IMR-90 (cell line): ENCODE data around the gene RIMBP3C. TPM values are rescaled to one million over a fixed set of nuclear protein-coding genes. Genes with fewer than 3 reads are reported as not detected.
"Not testable (repeated sequence)": the region's sequence is repeated elsewhere in the genome, so short reads cannot be mapped to it uniquely, and the experiment has no call there.

Source experiments
- ATAC-seq: fragments of 200-7000 bp; cut with Tn5 transposase; 2 replicates; pipeline ENCODE4 v1.9.1; 2020; ENCODE audit warnings: low read depth, mild to moderate bottlenecking, moderate library complexity
- BruUV-seq: library from RNA; stranded (reverse); fragments of 400-500 nt; replicated peaks from 2 replicates; lab custom pipeline; 2021; lab: Mats Ljungman, UMichigan
- CTCF ChIA-PET: fragments of 300-600 bp; formaldehyde crosslinking; extraction: SDS; loops from one replicate; lab custom pipeline; 2021; ENCODE audit warnings: antibody characterized with exemption; lab: Yijun Ruan, JAX
- POLR2A ChIA-PET: fragments of 300-600 bp; sonication (Branson Sonifier 250); formaldehyde crosslinking; loops from one replicate; lab custom pipeline; 2022; ENCODE audit warnings: antibody characterized with exemption; ENCODE audit not compliant: unreplicated experiment; lab: Charles Lee
- DNase-seq: peaks from one replicate; pipeline ENCODE4 v3.0.0; 2013
- H2AFZ ChIP-seq: replicated peaks from 2 replicates; pipeline ENCODE3; 2013; ENCODE audit warnings: low read length, mild to moderate bottlenecking; ENCODE audit not compliant: poor library complexity
- H2AK5ac ChIP-seq: 2 replicates; pipeline ENCODE4 v1.6.1; 2013; ENCODE audit warnings: low read depth, low read length, inconsistent platforms
- H2AK9ac ChIP-seq: replicated peaks from 2 replicates; pipeline ENCODE3; 2013; ENCODE audit warnings: mild to moderate bottlenecking, low read depth, low read length, moderate library complexity; ENCODE audit not compliant: poor library complexity
- H2BK120ac ChIP-seq: 2 replicates; pipeline ENCODE4 v1.6.1; 2013; ENCODE audit warnings: low read depth, low read length, inconsistent platforms
- H2BK15ac ChIP-seq: 3 replicates; pipeline ENCODE4 v1.6.1; 2013; ENCODE audit warnings: low read depth, low read length, inconsistent platforms
- H2BK20ac ChIP-seq: 2 replicates; pipeline ENCODE4 v1.6.1; 2013; ENCODE audit warnings: low read depth, mild to moderate bottlenecking, inconsistent platforms, low read length, moderate library complexity
- H2BK5ac ChIP-seq: 2 replicates; pipeline ENCODE4 v1.6.1; 2013; ENCODE audit warnings: mild to moderate bottlenecking, low read depth, low read length, inconsistent platforms; ENCODE audit not compliant: poor library complexity, severe bottlenecking
- H3K14ac ChIP-seq: replicated peaks from 2 replicates; pipeline ENCODE4 v1.6.1; 2013; ENCODE audit warnings: low read depth, low read length, inconsistent platforms
- H3K18ac ChIP-seq: 2 replicates; pipeline ENCODE4 v1.6.1; 2013; ENCODE audit warnings: low read depth, low read length, control low read depth
- H3K23ac ChIP-seq: 2 replicates; pipeline ENCODE4 v1.6.1; 2013; ENCODE audit warnings: low read depth, low read length, inconsistent platforms
- H3K27ac ChIP-seq: 2 replicates; pipeline ENCODE4 v1.5.1; 2013; ENCODE audit warnings: mild to moderate bottlenecking, control low read depth, low read length; ENCODE audit not compliant: insufficient read depth
- H3K27me3 ChIP-seq: 2 replicates; pipeline ENCODE4 v1.6.1; 2013; ENCODE audit warnings: low read length; ENCODE audit not compliant: control insufficient read depth, insufficient read depth
- H3K36me3 ChIP-seq: 2 replicates; pipeline ENCODE4 v1.6.1; 2013; ENCODE audit warnings: low read length, mixed read lengths; ENCODE audit not compliant: control insufficient read depth, insufficient read depth
- H3K4ac ChIP-seq: 2 replicates; pipeline ENCODE4 v1.6.1; 2013; ENCODE audit warnings: low read depth, low read length, inconsistent platforms
- H3K4me1 ChIP-seq: 2 replicates; pipeline ENCODE4 v1.6.1; 2013; ENCODE audit warnings: low read length, mixed read lengths; ENCODE audit not compliant: control insufficient read depth, insufficient read depth
- H3K4me2 ChIP-seq: 2 replicates; pipeline ENCODE4 v1.6.1; 2013; ENCODE audit warnings: low read depth, mild to moderate bottlenecking, control low read depth, low read length, moderate library complexity
- H3K4me3 ChIP-seq: 2 replicates; pipeline ENCODE4 v1.5.1; 2013; ENCODE audit warnings: low read depth, mild to moderate bottlenecking, control low read depth, low read length, moderate library complexity; ENCODE audit not compliant: insufficient read depth
- H3K56ac ChIP-seq: 2 replicates; pipeline ENCODE4 v1.6.1; 2013; ENCODE audit warnings: low read length, inconsistent platforms; ENCODE audit not compliant: insufficient read depth; ENCODE audit errors: extremely low read depth
- H3K79me1 ChIP-seq, 2 experiments: 2 replicates each; pipeline ENCODE4 v1.6.1; 2013; ENCODE audit warnings: low read length in 2 of 2, inconsistent platforms in 1 of 2, low read depth in 1 of 2
- H3K9ac ChIP-seq: 2 replicates; pipeline ENCODE4 v1.6.1; 2013; ENCODE audit warnings: low read depth, low read length, control low read depth
- H3K9me1 ChIP-seq: 2 replicates; pipeline ENCODE4 v1.6.1; 2013; ENCODE audit warnings: low read length, inconsistent platforms; ENCODE audit not compliant: insufficient read depth
- H3K9me3 ChIP-seq: 2 replicates; pipeline ENCODE4 v1.6.1; 2013; ENCODE audit warnings: low read length; ENCODE audit not compliant: control insufficient read depth, insufficient read depth
- H4K20me1 ChIP-seq: 2 replicates; pipeline ENCODE4 v1.6.1; 2013; ENCODE audit warnings: low read length, inconsistent platforms; ENCODE audit not compliant: insufficient read depth
- H4K5ac ChIP-seq: 2 replicates; pipeline ENCODE4 v1.6.1; 2013; ENCODE audit warnings: mild to moderate bottlenecking, low read depth, low read length, control low read depth
- H4K8ac ChIP-seq, 2 experiments: 2 replicates each; pipeline ENCODE4 v1.6.1; 2013; ENCODE audit warnings: low read depth in 2 of 2, low read length in 2 of 2, control low read depth in 1 of 2, inconsistent platforms in 1 of 2
- H4K91ac ChIP-seq: 2 replicates; pipeline ENCODE4 v1.6.1; 2013; ENCODE audit warnings: low read depth, low read length, inconsistent platforms; ENCODE audit not compliant: insufficient read depth
- WGBS, 2 experiments: methylation state at CpG; one replicate each; pipeline versions ENCODE4 v1.1.5 to v1.1.7; 2013; ENCODE audit warnings: missing lambda C conversion rate in 2 of 2; ENCODE audit not compliant: insufficient read length in 1 of 2; ENCODE audit errors: extremely low coverage in 2 of 2; 5-methylcytosine and 5-hydroxymethylcytosine counted together
- dilution Hi-C: fragments of 300-500 bp; cut with HindIII; formaldehyde crosslinking; loops from one replicate; pipeline ENCODE4 v1.14.3; 2018; ENCODE audit warnings: low sequenced_read_pairs; ENCODE audit not compliant: unreplicated experiment
- in situ Hi-C: fragments of 300-500 bp; cut with MboI; formaldehyde crosslinking; loops from 3 replicates; pipeline ENCODE4 v1.14.3; 2019; ENCODE audit warnings: low sequenced_read_pairs, inconsistent platforms, mixed read lengths
- intact Hi-C: fragments of 100-400 bp; cut with micrococcal nuclease; formaldehyde crosslinking; loops from 2 replicates; pipeline ENCODE4 v1.10.0; 2022
- polyA plus RNA-seq, 3 experiments: library from polyadenylated mRNA; depleted of rRNA; stranded (reverse); fragments of >200 nt; gene quantifications; 2 replicates each; pipeline ENCODE4 v1.2.3, GENCODE V29; 2012; ENCODE audit warnings: low replicate concordance in 1 of 3
- total RNA-seq: library from RNA; depleted of rRNA; stranded (reverse); fragments of >200 nt; gene quantifications from 2 replicates; pipeline ENCODE4 v1.2.3, GENCODE V29; 2012

The RIMBP3C gene
- total and polyA plus RNA-seq, 2 of the 4 experiments (the other 2 are of a cell fraction), result 0.05 to 0.36 TPM

DNA sequence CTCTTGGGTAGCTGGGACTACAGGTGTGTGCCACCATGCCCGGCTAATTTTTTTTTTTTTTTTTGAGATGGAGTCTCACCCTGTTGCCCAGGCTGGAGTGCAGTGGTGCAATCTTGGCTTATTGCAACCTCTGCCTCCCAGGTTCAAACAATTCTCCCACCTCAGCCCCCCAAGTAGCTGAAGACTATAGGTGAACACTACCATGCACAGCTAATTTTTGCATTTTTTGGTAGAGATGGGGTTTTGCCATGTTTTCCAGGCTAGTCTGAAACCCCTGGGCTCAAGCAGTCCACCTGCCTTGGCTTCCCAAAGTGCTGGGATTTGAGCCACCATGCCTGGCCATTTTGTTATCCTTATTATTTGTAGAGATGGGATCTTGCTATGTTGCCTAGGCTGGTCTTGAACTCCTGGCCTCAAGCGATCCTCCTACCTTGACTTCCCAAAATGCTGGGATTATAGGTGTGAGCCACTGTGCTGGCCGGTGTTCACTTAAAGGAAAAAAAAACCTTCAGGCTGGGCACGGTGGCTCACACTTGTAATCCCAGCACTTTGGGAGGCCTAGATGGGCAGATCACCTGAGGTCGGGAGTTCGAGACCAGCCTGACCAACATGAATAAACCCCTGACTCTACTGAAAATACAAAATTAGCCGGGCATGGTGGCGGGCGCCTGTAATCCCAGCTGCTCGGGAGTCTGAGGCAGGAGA is 29.9 kb upstream of the RIMBP3C start:
- H2BK120ac ChIP-seq, H2AK9ac ChIP-seq, ATAC-seq, H2BK20ac ChIP-seq, H2BK5ac ChIP-seq, BruUV-seq, in situ Hi-C loops, H4K91ac ChIP-seq, intact Hi-C loops, POLR2A ChIA-PET, H3K9ac ChIP-seq, DNase-seq, H3K14ac ChIP-seq, H4K8ac ChIP-seq, H4K5ac ChIP-seq, H3K27ac ChIP-seq, H3K23ac ChIP-seq, CTCF ChIA-PET, H2BK15ac ChIP-seq, H3K18ac ChIP-seq, H2AFZ ChIP-seq, dilution Hi-C loops, H3K56ac ChIP-seq, H3K27me3 ChIP-seq, H3K4me3 ChIP-seq, H3K9me3 ChIP-seq, H2AK5ac ChIP-seq, H3K36me3 ChIP-seq, H3K4me2 ChIP-seq, H3K4ac ChIP-seq: not testable (repeated sequence)
- H3K4me1 ChIP-seq, result peaks cover 28% of the 10 kb centered on the region
- H4K20me1 ChIP-seq, result peaks cover 98% of the 10 kb centered on the region
- peaks cover 21% of the 10 kb centered on the region for H3K9me1 ChIP-seq
- peaks cover 4 to 50% of the 10 kb centered on the region in 2 experiments; a peak in 3 of 4 replicates for H3K79me1 ChIP-seq
- no CpG with 5 or more reads among the region's 10 CpGs for WGBS, 2 experiments

DNA sequence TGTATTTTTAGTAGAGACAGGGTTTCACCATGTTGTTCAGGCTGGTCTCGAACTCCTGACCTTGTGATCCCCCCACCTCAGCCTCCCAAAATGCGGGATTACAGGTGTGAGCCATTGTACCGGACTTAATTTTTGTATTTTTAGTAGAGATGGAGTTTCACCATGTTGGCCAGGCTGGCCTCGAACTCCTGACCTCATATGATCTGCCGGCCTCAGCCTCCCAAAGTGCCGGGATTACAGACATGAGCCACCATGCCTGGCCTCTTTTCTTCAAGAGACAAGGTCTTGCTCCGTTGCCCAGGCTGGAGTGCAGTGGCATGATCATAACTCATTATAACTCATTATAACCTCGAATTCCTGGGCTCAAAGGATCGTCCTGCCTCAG is 29.4 kb upstream of the RIMBP3C start:
- H4K8ac ChIP-seq, H3K4ac ChIP-seq, intact Hi-C loops, H3K27ac ChIP-seq, H3K36me3 ChIP-seq, H2BK15ac ChIP-seq, BruUV-seq, H3K27me3 ChIP-seq, POLR2A ChIA-PET, dilution Hi-C loops, H2AK9ac ChIP-seq, H3K23ac ChIP-seq, H3K4me2 ChIP-seq, H3K9me3 ChIP-seq, H3K4me3 ChIP-seq, H2BK120ac ChIP-seq, DNase-seq, H2AK5ac ChIP-seq, H3K18ac ChIP-seq, H2BK20ac ChIP-seq, H2BK5ac ChIP-seq, H3K14ac ChIP-seq, ATAC-seq, H4K5ac ChIP-seq, H4K91ac ChIP-seq, CTCF ChIA-PET, H3K56ac ChIP-seq, H3K9ac ChIP-seq, H2AFZ ChIP-seq, in situ Hi-C loops: not testable (repeated sequence)
- Histone ChIP-seq H3K4me1 (peaks cover 28% of the 10 kb centered on the region), H3K79me1 (peaks cover 0 to 46% of the 10 kb centered on the region in 2 experiments; a peak in 3 of 4 replicates), H3K9me1 (peaks cover 21% of the 10 kb centered on the region), H4K20me1 (peaks cover 98% of the 10 kb centered on the region)
- WGBS, 2 experiments, result 100% methylated on average over 3 of the region's 9 CpGs; no CpG with 5 or more reads in 1 of the 2 experiments
